ENCODE measurements around the gene MCAT. TPM values are rescaled to one million over a fixed set of nuclear protein-coding genes. Genes with fewer than 3 reads are reported as not detected.
"Not testable (repeated sequence)": the region's sequence is repeated elsewhere in the genome, so short reads cannot be mapped to it uniquely, and the experiment has no call there.

MCAT gene
- total and polyA plus RNA-seq, 2 donors from 2014 or later: 24.8 to 74.7 TPM

- Histone ChIP-seq H3K27ac (ENCODE audit: low read depth in 2 of 2, low read length in 2 of 2) (no peak overlapping the region), H3K9me3 (ENCODE audit: control insufficient read depth in 2 of 3, insufficient read depth in 1 of 3, low read length in 3 of 3) (no peaks in the 10 kb centered on the region), H3K9ac (ENCODE audit: low read length in 3 of 3) (peak overlapping the region in 1 of 3 donors; percentile 55), H3K27me3 (ENCODE audit: control insufficient read depth, insufficient read depth, low read length) (peaks cover 10% of the 10 kb centered on the region), H3K4me3 (ENCODE audit: low read length in 3 of 3) (peak overlapping the region in 2 of 3 donors; percentile 28 to 59), H3K36me3 (ENCODE audit: control insufficient read depth in 2 of 3, insufficient read depth in 3 of 3, low read length in 3 of 3) (no peaks in the 10 kb centered on the region), H3K4me1 (ENCODE audit: control insufficient read depth in 2 of 3, insufficient read depth in 2 of 3, low read depth in 1 of 3, low read length in 3 of 3) (peaks cover 0 to 4% (median 2%) of the 10 kb centered on the region in 3 donors)
- no peak for TF ChIP-seq CTCF (IDR thresholded peaks at IDR 0.05; ENCODE audit: borderline replicate concordance, extremely low read depth, insufficient read depth)
- DNase-seq (peak in 1 of 5 donors; percentile 39), FAIRE-seq (no peak)
- intact Hi-C loops (cut with DNase I): no loop called here
Observed at GRCh38 chr22:43109921-43110443, 33.2 kb downstream of the MCAT start.

DNA sequence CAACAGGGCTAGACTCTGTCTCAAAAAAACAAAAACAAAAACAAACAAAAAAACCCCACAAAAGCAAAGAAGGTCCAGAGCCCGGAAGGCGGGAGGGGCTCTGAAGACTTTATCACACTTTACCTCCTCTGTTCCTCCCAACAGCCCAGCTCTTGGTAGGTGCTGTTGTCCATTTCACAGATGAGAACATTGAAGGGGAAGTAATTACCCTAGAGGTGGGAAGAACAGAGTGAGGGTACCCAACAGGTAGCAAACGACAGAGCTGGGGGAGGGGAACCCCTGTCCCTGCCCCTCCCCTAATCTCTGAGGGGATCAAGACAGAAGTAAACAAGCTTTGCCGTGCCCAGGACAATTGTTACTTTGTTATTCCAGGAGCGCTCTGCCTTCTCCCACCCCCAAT, 33.7 kb downstream of the MCAT start:
- no peak overlapping the region for H3K27ac ChIP-seq (ENCODE audit: low read depth in 2 of 2, low read length in 2 of 2)
- TF ChIP-seq CTCF (IDR thresholded peaks at IDR 0.05; ENCODE audit: borderline replicate concordance, extremely low read depth, insufficient read depth): no peak
- no peak overlapping the region for H3K9ac ChIP-seq (ENCODE audit: low read length in 3 of 3)
- H3K4me3 ChIP-seq (ENCODE audit: low read length in 3 of 3): no peak overlapping the region
- intact Hi-C loops (cut with DNase I): no loop called here
- peaks cover 0 to 2% (median 0%) of the 10 kb centered on the region in 3 donors for H3K4me1 ChIP-seq (ENCODE audit: control insufficient read depth in 2 of 3, insufficient read depth in 2 of 3, low read depth in 1 of 3, low read length in 3 of 3)
- H3K36me3 ChIP-seq (ENCODE audit: control insufficient read depth in 2 of 3, insufficient read depth in 3 of 3, low read length in 3 of 3): no peaks in the 10 kb centered on the region
- FAIRE-seq (no peak), DNase-seq (no peak)
- H3K9me3 ChIP-seq (ENCODE audit: control insufficient read depth in 2 of 3, insufficient read depth in 1 of 3, low read length in 3 of 3): no peaks in the 10 kb centered on the region
- peaks cover 10% of the 10 kb centered on the region for H3K27me3 ChIP-seq (ENCODE audit: control insufficient read depth, insufficient read depth, low read length)

- Histone ChIP-seq H3K9ac (ENCODE audit: low read length in 3 of 3) (no peak overlapping the region), H3K9me3 (ENCODE audit: control insufficient read depth in 2 of 3, insufficient read depth in 1 of 3, low read length in 3 of 3) (no peaks in the 10 kb centered on the region), H3K36me3 (ENCODE audit: control insufficient read depth in 2 of 3, insufficient read depth in 3 of 3, low read length in 3 of 3) (no peaks in the 10 kb centered on the region), H3K27me3 (ENCODE audit: control insufficient read depth, insufficient read depth, low read length) (peaks cover 5% of the 10 kb centered on the region), H3K4me1 (ENCODE audit: control insufficient read depth in 2 of 3, insufficient read depth in 2 of 3, low read depth in 1 of 3, low read length in 3 of 3) (no peaks in the 10 kb centered on the region), H3K4me3 (ENCODE audit: low read length in 3 of 3) (no peak overlapping the region), H3K27ac (ENCODE audit: low read depth in 2 of 2, low read length in 2 of 2) (no peak overlapping the region)
- intact Hi-C loops (cut with DNase I): no loop called here
- FAIRE-seq: no peak
- TF ChIP-seq CTCF (IDR thresholded peaks at IDR 0.05; ENCODE audit: borderline replicate concordance, extremely low read depth, insufficient read depth): no peak
- no peak for DNase-seq
Observed at GRCh38 chr22:43106302-43106701, 36.9 kb downstream of the MCAT start.

DNA sequence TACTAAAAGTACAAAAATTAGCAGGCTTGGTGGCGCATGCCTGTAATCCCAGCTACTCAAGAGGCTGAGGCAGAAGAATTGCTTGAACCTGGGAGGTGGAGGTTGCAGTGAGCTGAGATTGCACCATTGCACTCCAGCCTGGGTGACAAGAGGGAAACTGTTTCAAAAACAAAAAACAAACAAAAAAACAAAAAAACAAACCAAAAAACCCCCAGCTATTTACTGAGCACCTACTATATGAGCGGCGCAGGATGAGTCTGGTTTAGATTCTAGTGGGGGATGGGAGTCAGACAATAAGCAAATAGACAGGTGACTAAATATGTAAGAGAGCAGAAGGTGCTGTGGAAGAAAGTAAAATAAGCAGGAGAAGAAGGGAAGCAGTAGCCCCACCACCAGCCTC, 38.2 kb downstream of the MCAT start:
- H3K27ac ChIP-seq (ENCODE audit: low read depth in 2 of 2, low read length in 2 of 2); H3K4me3 ChIP-seq (ENCODE audit: low read length in 3 of 3); H3K27me3 ChIP-seq (ENCODE audit: control insufficient read depth, insufficient read depth, low read length); H3K9me3 ChIP-seq (ENCODE audit: control insufficient read depth in 2 of 3, insufficient read depth in 1 of 3, low read length in 3 of 3); intact Hi-C loops (cut with DNase I); FAIRE-seq; H3K9ac ChIP-seq (ENCODE audit: low read length in 3 of 3); H3K4me1 ChIP-seq (ENCODE audit: control insufficient read depth in 2 of 3, insufficient read depth in 2 of 3, low read depth in 1 of 3, low read length in 3 of 3); DNase-seq; H3K36me3 ChIP-seq (ENCODE audit: control insufficient read depth in 2 of 3, insufficient read depth in 3 of 3, low read length in 3 of 3): not testable (repeated sequence)

GRCh38 chr22:43104056-43104625, 39.1 kb downstream of the MCAT start:
- H3K9me3 ChIP-seq (ENCODE audit: control insufficient read depth in 2 of 3, insufficient read depth in 1 of 3, low read length in 3 of 3); H3K4me1 ChIP-seq (ENCODE audit: control insufficient read depth in 2 of 3, insufficient read depth in 2 of 3, low read depth in 1 of 3, low read length in 3 of 3); H3K36me3 ChIP-seq (ENCODE audit: control insufficient read depth in 2 of 3, insufficient read depth in 3 of 3, low read length in 3 of 3); H3K27me3 ChIP-seq (ENCODE audit: control insufficient read depth, insufficient read depth, low read length); H3K4me3 ChIP-seq (ENCODE audit: low read length in 3 of 3); H3K27ac ChIP-seq (ENCODE audit: low read depth in 2 of 2, low read length in 2 of 2); intact Hi-C loops (cut with DNase I); FAIRE-seq; H3K9ac ChIP-seq (ENCODE audit: low read length in 3 of 3): not testable (repeated sequence)
- DNase-seq: peak in 3 of 5 donors; percentile 37 to 64 (median 62)
